GM12874 (cell line): ENCODE results near the gene SMYD3.

ENCODE experiments used
- CTCF ChIP-seq: IDR thresholded peaks from 2 replicates; pipeline ENCODE4 v1.5.1; 2011; ENCODE audit warnings: low read depth, mild to moderate bottlenecking, control low read depth, low read length, moderate library complexity; ENCODE audit not compliant: insufficient read depth

Gene SMYD3

GRCh38 chr1:245770156-245770555 lies 736.9 kb downstream of the SMYD3 start:
- no peak for TF ChIP-seq CTCF

GRCh38 chr1:245768596-245768995 lies 738.5 kb downstream of the SMYD3 start:
- TF ChIP-seq CTCF, result no peak

- TF ChIP-seq CTCF, result no peak
These were observed 741.7 kb downstream of the SMYD3 start for GRCh38 chr1:245765230-245766000.

- TF ChIP-seq CTCF, result no peak
These were observed 743.2 kb downstream of the SMYD3 start for GRCh38 chr1:245763873-245764331.

- TF ChIP-seq CTCF, result no peak
These were observed 744.6 kb downstream of the SMYD3 start for GRCh38 chr1:245762396-245762910.

- TF ChIP-seq CTCF, result no peak
These were observed 746.8 kb downstream of the SMYD3 start for GRCh38 chr1:245760301-245760700.

- no peak for TF ChIP-seq CTCF
These were observed 752.6 kb downstream of the SMYD3 start for GRCh38 chr1:245754463-245754961.
